Tibial nerve (tissue), 4 donors: ENCODE results near the gene ACKR4. TPM values are rescaled to one million over a fixed set of nuclear protein-coding genes. Genes with fewer than 3 reads are reported as not detected.

Source experiments
- DNase-seq, 2 donors: peaks; one replicate each; pipeline ENCODE4 v3.0.0-alpha.2; 2019; ENCODE audit warnings: low spot score in 2 of 2
- H3K27ac ChIP-seq, 4 donors: fragments of 200-600 bp; sonication (generic) in 3 of 4; one replicate each; pipeline ENCODE4 v1.5.1; 2017 to 2019; ENCODE audit warnings: mild to moderate bottlenecking in 1 of 4
- H3K27me3 ChIP-seq, 2 donors: fragments of 200-600 bp; sonication (generic) in 1 of 2; one replicate each; pipeline versions ENCODE4 v1.5.1 to v1.6.0; 2017 to 2019
- H3K36me3 ChIP-seq, 3 donors: fragments of 200-600 bp; sonication (generic); one replicate each; pipeline ENCODE4 v1.5.1; 2018 to 2019
- H3K4me1 ChIP-seq, 4 donors: fragments of 200-600 bp; sonication (generic) in 3 of 4; one replicate each; pipeline ENCODE4 v1.5.1; 2017 to 2019
- H3K4me3 ChIP-seq, 4 donors: fragments of 200-600 bp; sonication (generic) in 3 of 4; one replicate each; pipeline ENCODE4 v1.5.1; 2017 to 2019; ENCODE audit warnings: mild to moderate bottlenecking in 1 of 4, moderate library complexity in 1 of 4
- H3K9me3 ChIP-seq, 4 donors: fragments of 200-600 bp; sonication (generic) in 3 of 4; one replicate each; pipeline ENCODE4 v1.5.1; 2017 to 2019
- CTCF ChIP-seq, 5 experiments: fragments of 200-600 bp in 3 of 5; fragments of 450-650 bp in 2 of 5; sonication (generic) in 3 of 5; IDR thresholded peaks; one replicate each; pipeline ENCODE4 v1.5.1; 2016 to 2019; ENCODE audit warnings: antibody characterized with exemption in 5 of 5, mild to moderate bottlenecking in 3 of 5, moderate library complexity in 2 of 5
- EP300 ChIP-seq, 2 donors: sonication (generic); formaldehyde crosslinking; IDR thresholded peaks; one replicate each; pipeline ENCODE4 v1.6.1; 2017; ENCODE audit warnings: antibody characterized with exemption in 2 of 2, mild to moderate bottlenecking in 1 of 2
- POLR2A ChIP-seq, 2 donors: fragments of 450-650 bp; IDR thresholded peaks; one replicate each; pipeline ENCODE4 v1.6.1; 2017; ENCODE audit warnings: antibody characterized with exemption in 2 of 2, mild to moderate bottlenecking in 2 of 2, moderate library complexity in 2 of 2
- WGBS, 2 donors: methylation state at CpG; one replicate each; pipeline ENCODE4 v1.1.5; 2018; 5-methylcytosine and 5-hydroxymethylcytosine counted together
- total RNA-seq, 4 donors: library from RNA; depleted of rRNA; stranded (reverse); fragments of >200 nt; gene quantifications; one replicate each; pipeline ENCODE4 v1.1.0, GENCODE V29; 2016

Gene ACKR4
- total RNA-seq, 4 donors from 2014 or later = 0.22 to 1.0 (median 0.59) TPM; not detected in 1

GRCh38 chr3:132593241-132593946 is 3.7 kb upstream of the ACKR4 start:
- H3K27ac ChIP-seq = no peak overlapping the region
- no peaks in the 10 kb centered on the region for H3K9me3 ChIP-seq
- TF ChIP-seq POLR2A (IDR thresholded peaks at IDR 0.05) (no peak), CTCF (IDR thresholded peaks at IDR 0.05) (no peak), EP300 (IDR thresholded peaks at IDR 0.05) (no peak)
- no peak for DNase-seq
- H3K27me3 ChIP-seq = no peaks in the 10 kb centered on the region
- 25 to 41% methylated on average over 1 of the region's 1 CpG for WGBS, 2 donors
- H3K4me1 ChIP-seq = peaks cover 0 to 12% (median 0%) of the 10 kb centered on the region in 4 donors
- no peak overlapping the region for H3K4me3 ChIP-seq
- peaks cover 0 to 47% (median 0%) of the 10 kb centered on the region in 3 donors for H3K36me3 ChIP-seq

GRCh38 chr3:132593947-132594323 is 3.1 kb upstream of the ACKR4 start:
- Histone ChIP-seq H3K36me3 (peaks cover 0 to 53% (median 0%) of the 10 kb centered on the region in 3 donors), H3K27ac (no peak overlapping the region), H3K9me3 (no peaks in the 10 kb centered on the region), H3K4me1 (peaks cover 0 to 12% (median 0%) of the 10 kb centered on the region in 4 donors), H3K27me3 (no peaks in the 10 kb centered on the region), H3K4me3 (no peak overlapping the region)
- TF ChIP-seq CTCF (IDR thresholded peaks at IDR 0.05) = no peak
- TF ChIP-seq POLR2A (IDR thresholded peaks at IDR 0.05) = no peak
- TF ChIP-seq EP300 (IDR thresholded peaks at IDR 0.05) = no peak
- 52 to 63% methylated on average over 3 of the region's 3 CpGs for WGBS, 2 donors
- no peak for DNase-seq

- no peaks in the 10 kb centered on the region for H3K9me3 ChIP-seq
- no peak overlapping the region for H3K27ac ChIP-seq
- no peaks in the 10 kb centered on the region for H3K27me3 ChIP-seq
- TF ChIP-seq CTCF (IDR thresholded peaks at IDR 0.05) (no peak), EP300 (IDR thresholded peaks at IDR 0.05) (no peak), POLR2A (IDR thresholded peaks at IDR 0.05) (no peak)
- peaks cover 0 to 12% (median 0%) of the 10 kb centered on the region in 4 donors for H3K4me1 ChIP-seq
- peaks cover 0 to 53% (median 0%) of the 10 kb centered on the region in 3 donors for H3K36me3 ChIP-seq
- H3K4me3 ChIP-seq = no peak overlapping the region
- no peak for DNase-seq
Measured at GRCh38 chr3:132594498-132594897, 2.6 kb upstream of the ACKR4 start.

GRCh38 chr3:132595014-132595413 is 2.1 kb upstream of the ACKR4 start:
- Histone ChIP-seq H3K4me3 (no peak overlapping the region), H3K36me3 (peaks cover 0 to 48% (median 0%) of the 10 kb centered on the region in 3 donors), H3K9me3 (no peaks in the 10 kb centered on the region), H3K4me1 (peaks cover 0 to 12% (median 0%) of the 10 kb centered on the region in 4 donors), H3K27ac (no peak overlapping the region), H3K27me3 (no peaks in the 10 kb centered on the region)
- TF ChIP-seq EP300 (IDR thresholded peaks at IDR 0.05) (no peak), CTCF (IDR thresholded peaks at IDR 0.05) (no peak), POLR2A (IDR thresholded peaks at IDR 0.05) (no peak)
- no peak for DNase-seq

GRCh38 chr3:132596326-132596725 is 744 bp upstream of the ACKR4 start:
- H3K4me3 ChIP-seq = no peak overlapping the region

More at GRCh38 chr3:132596326-132596725, 744 bp upstream of the ACKR4 start:
- Histone ChIP-seq H3K27ac (no peak overlapping the region), H3K9me3 (no peaks in the 10 kb centered on the region), H3K36me3 (peaks cover 0 to 36% (median 0%) of the 10 kb centered on the region in 3 donors), H3K27me3 (no peaks in the 10 kb centered on the region), H3K4me1 (peaks cover 0 to 12% (median 0%) of the 10 kb centered on the region in 4 donors)
- no peak for DNase-seq
- TF ChIP-seq CTCF (IDR thresholded peaks at IDR 0.05) (no peak), POLR2A (IDR thresholded peaks at IDR 0.05) (no peak), EP300 (IDR thresholded peaks at IDR 0.05) (no peak)
